ENCODE results near the gene SLC2A14.
"Not testable (repeated sequence)": the region's sequence is repeated elsewhere in the genome, so short reads cannot be mapped to it uniquely, and the experiment has no call there.

Gene SLC2A14

DNA sequence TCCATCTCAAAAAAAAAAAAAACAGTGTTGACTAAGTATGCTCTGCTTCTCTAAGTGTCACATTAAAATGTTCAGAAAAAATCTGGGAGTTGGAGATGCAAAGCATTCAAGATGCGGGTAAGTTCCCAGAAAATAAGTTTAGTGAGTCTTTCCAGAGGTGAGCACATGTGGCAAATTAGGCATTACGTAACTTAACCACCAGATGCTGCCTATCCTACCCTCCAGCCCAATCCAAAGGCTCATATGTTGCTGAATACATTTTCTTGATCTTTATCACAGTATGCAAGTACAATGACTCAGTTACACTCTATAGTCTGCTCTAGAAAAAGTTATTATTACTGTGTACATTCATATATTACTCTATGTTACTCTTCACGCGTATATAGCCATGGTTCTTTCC is 3.6 kb downstream of the SLC2A14 start:
- DNase-seq (ENCODE audit: low spot score) = no peak

DNA sequence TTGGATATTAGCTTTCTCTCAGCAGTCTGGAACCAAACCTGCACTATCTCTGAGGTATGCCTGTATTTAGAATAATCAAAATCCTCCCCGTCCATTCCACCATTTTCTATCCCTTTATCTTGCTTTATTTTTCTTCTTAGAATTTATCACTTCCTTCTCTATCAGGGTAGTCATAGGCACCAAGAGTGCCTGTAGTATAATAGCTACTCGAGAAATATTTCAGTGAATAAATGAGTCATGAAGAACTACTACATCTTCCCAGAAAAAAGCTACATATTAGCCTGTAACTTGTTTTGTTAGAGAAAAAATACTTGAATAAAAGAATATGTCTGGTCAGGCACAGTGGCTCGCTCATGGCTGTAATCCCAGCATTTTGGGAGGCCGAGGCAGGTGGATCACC is 4.3 kb downstream of the SLC2A14 start:
- no peak for DNase-seq (ENCODE audit: low spot score)

DNA sequence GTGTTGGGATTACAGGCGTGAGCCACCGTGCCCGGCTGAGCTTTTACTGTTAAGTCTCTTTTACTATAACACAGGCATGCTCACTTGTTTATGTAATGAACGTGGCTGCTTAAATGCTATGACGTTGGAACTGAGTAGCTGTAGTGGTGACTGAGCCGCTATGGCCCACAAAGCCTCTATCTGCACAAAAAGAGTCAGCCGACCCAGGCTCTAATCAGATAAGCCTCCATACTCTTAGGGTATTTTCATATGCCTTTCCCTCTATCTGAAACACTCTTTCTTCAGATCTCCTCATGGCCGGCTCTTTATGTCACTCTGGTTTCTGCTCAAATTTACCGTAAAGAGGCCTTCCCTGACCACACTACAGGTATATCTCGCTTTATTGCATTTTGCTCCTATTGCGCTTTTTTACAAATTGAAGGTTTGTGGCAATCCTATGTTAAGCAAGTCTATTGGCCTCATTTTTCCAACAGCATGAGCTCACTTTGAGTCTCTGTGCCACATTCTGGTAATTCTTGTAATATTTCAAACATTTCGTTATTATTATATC is 8.0 kb downstream of the SLC2A14 start:
- no peak for DNase-seq (ENCODE audit: low spot score)

DNA sequence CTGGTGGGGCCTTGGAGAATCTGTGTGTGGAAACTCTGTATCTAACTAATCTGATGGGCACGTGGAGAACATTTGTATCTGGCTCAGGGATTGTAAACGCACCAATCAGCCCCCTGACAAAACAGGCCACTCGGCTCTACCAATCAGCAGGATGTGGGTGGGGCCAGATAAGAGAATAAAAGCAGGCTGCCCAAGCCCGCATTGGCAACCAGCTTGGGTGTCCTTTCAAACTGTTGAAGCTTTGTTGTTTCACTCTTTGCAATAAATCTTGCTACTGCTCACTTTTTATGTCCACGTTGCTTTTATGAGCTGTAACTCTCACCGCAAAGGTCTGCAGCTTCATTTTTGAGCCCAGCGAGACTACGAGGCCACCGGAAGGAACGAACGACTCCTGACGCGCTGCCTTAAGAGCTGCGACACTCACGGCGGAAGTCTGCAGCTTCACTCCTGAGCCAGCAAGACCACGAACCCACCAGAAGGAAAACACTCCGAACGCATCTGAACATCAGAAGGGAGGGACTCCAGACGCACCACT is 9.8 kb downstream of the SLC2A14 start:
- not testable (repeated sequence) for DNase-seq (ENCODE audit: low spot score)

DNA sequence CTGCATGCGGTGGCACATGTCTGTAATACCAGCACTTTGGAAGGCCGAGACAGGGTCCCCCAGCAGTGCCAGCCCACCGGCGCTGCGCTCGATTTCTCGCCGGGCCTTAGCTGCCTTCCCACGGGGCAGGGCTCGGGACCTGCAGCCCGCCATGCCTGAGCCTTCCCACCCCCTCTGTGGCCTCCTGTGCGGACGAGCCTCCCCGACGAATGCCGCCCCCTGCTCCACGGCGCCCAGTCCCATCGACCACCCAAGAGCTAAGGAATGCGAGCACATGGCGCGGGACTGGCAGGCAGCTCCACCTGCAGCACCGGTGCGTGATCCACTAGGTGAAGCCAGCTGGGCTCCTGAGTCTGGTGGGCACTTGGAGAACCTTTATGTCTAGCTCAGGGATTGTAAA is 10.4 kb downstream of the SLC2A14 start:
- not testable (repeated sequence) for DNase-seq (ENCODE audit: low spot score)

DNA sequence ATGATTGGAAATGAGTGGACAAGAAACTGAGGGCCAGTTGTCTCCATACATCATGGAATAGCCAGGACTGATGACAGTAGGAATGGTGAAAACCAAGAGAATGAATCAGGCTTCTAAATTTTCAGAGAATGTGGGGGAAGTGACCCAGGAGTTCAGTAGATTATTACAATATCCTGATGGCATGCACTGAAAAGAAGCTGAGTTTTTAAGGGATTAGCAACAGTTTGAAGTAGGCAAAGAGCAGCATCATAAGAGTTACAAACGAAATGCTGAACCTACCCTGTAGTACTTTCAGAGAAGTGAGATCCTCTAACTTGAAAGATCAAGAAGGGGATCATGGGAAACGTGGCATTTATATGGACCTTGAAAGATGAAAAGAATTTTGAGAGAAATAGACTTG is 13.2 kb downstream of the SLC2A14 start:
- no peak for DNase-seq (ENCODE audit: low spot score)

DNA sequence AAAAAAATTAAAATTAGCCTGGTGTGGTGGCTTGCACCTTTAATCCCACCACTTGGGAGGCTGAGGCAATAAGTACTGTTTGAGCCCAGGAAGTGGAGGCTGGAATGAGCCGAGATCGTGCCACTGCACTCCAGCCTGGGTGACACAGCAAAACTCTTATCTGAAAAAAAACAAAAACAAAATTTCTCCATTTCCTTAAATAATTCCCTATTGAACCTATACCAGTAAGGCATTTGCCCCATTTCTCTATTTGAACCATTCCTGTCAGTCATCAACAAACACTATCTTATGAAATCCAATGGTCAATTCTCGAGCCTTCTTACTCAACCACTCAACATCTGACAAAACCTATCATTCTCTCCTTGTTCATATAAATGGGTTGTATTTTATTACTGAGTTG is 14.7 kb downstream of the SLC2A14 start:
- DNase-seq (ENCODE audit: low spot score) = no peak

DNA sequence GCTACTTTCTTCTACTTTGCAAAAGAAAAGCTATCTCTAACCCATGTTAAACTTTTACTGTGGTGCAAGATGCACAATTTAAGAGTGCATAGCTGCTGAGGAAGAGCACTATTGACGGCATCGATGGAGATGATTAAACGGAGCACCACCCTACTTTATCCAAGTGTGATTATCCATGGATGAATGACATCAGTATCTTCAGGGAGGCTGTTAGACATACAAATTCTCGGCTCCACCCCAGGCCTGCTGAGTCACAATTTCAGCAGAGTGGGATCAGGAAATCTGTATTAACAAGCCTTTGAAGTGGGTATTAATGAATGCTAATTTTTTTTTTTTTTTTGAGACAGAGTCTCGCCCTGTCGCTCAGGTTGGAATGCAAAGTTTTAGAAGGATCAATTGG is 16.2 kb downstream of the SLC2A14 start:
- DNase-seq (ENCODE audit: low spot score) = no peak

DNA sequence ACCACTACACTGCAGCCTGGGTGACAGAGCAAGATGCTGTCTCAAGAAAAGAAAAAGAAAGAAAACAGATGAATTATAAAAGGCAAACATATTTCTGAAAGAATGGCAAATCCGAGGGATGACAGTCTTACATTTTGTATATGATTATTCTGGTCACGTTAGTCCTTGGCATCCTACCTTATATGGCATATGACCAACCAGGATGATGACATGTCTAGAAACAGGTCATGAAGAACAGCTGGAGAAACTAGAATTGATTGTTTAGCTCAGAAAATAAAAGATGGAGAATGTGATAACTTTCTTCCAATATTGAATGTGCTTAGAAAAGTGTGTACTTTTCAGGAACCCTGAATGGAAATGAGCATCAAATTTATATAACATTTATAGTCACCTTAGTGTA is 19.2 kb downstream of the SLC2A14 start:
- DNase-seq (ENCODE audit: low spot score) = no peak

DNA sequence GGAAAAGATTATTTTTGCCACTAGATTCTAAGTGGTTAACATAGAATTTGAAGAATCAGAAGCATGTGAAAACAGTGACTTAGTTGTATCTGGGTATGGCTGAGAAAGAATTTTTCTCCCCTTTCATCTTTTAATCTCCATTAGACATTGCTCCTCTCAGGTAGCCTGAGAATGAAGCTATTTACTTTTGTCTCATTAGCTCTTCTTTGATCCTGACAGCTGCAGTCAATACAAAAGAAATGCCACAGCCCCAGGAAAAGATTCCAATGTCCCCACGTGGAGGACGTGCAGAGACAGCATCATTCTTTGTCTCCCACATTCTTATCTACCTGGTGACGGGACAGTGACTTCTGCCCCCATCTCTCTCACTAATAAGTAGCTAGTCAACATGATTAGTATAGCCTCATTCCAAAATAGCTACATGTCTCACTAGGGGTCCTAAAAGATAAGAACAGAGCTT is 21.1 kb downstream of the SLC2A14 start:
- DNase-seq (ENCODE audit: low spot score) = not testable (repeated sequence)

DNA sequence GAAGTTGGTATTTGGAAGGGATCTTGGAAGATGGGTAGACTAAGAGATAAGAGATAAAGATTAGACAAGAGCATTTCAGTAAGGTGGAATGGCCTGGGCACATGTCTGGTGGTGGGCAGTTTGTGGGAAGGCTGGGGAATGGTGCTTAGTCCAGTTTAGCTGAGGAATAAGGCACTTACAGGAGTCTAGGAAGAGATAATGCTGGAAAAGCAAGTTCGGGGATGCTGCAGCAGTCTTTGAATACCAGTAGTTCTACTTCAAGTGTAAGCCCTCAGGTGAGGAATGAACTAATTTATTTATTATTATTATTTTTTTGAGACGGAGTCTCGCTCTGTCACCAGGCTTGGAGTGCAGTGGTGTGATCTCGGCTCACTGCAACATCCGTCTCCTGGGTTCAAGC is 22.6 kb downstream of the SLC2A14 start:
- not testable (repeated sequence) for DNase-seq (ENCODE audit: low spot score)

DNA sequence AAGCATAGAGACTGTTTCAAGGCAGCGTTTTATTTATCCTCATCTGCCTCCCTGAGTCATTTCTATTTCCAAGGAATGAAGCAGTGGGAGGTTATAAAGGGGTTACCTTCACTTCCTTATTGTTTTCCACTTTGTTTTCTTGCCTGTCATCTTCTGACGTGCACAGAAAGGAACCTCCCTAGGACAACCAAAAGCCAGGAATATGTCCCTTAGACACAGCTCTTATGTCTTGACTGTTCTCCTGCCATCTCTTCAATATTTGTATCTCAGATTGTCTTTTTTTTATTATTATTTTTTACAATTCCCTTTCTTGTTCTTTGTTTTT is 24.7 kb downstream of the SLC2A14 start:
- not testable (repeated sequence) for DNase-seq (ENCODE audit: low spot score)

DNA sequence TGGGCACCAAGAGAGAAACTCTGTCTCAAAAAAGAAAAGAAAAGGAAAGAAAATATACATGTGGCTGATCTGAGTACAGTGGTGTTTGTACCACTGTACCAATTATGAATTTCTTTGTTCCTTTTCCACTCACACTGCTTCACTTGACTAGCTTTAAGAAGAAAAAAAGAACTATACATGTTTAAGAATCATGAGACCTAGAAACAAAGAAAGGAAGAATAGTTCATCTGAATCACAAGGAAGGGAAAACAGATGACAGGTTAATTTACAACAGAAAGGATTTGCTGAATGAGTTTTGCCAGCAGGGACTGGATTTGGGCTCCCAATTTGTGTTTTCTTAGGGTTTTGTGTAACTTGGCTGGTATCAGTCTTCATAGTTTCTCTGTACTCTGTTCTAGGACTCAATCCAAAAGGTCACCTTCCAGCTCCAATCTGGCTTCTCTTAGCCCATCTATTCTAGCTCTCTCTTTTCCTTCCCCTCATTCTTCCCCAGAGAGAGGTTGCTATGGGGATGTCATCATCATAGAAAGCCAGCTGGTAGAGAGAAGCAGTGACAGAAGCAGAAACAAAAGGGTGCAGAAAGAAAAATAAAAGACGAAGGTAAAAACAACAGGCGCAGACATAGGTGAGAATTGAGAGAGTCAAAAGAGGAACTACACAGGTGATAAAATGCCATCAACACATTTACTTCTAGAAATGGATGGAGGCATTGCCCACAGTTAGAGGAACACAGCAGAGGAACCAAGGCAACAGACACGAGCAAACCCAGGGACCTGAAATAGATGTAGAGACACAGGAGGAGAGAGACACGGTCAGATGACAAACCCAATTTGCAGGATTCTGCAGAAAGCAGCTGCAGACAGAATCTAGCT is 25.3 kb downstream of the SLC2A14 start:
- DNase-seq (ENCODE audit: low spot score) = not testable (repeated sequence)

DNA sequence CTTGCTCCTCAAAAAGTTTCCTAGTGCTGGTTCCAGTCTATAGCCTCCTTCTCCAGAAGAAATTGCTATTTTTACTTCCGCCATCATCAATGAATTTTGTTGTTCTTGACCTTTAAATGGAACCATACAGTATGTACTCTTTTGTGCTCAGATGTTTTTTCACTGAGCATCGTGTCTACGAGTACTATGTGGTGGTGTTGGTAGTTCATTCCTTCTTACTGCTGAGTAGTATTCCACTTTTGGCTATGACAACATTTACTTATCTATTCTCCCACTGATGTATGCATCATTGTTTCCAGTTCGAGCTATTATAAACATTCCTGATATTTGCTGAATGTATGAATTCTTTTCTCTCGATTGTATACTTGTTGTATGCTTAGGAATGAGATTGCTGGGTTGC is 28.6 kb downstream of the SLC2A14 start:
- DNase-seq (ENCODE audit: low spot score) = no peak

DNA sequence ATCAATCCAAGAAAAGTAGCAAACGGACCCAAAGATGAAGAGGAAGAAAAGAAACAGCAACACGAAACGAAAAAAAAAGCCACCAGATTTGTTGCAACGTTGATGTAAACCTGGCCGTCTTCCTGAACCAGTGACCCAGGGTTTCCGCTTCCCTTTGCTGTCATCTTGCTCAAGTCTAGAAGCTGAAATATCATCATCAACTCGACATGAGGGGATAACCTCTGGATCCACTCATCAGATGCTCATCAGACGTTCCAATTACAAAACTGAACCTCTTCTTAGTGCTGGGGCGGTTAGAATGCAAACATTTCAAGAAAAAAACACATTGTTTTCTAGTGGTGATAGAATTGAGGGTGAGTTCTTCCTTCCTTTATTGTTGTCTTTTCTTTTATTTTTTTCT is 29.1 kb downstream of the SLC2A14 start:
- DNase-seq (ENCODE audit: low spot score) = not testable (repeated sequence)

DNA sequence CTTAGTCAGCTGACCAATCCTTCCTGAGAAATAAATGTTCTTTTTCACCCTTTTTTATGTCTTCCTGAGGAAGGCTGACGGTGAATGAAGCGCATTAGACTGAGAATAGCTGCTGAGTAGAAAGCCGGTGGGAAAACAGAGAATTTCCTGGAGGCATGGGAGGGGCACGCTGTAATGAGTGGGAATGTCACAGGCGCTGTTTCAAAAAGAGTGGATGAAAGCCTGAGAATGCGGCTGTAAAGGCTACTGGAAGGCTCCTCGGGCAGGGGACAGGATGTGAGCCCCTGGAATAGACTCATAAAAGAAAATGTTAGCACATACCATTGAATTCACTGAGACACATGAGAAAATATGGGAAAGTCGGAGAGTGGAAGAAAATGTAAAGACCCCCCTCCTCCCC is 29.6 kb downstream of the SLC2A14 start:
- not testable (repeated sequence) for DNase-seq (ENCODE audit: low spot score)

DNA sequence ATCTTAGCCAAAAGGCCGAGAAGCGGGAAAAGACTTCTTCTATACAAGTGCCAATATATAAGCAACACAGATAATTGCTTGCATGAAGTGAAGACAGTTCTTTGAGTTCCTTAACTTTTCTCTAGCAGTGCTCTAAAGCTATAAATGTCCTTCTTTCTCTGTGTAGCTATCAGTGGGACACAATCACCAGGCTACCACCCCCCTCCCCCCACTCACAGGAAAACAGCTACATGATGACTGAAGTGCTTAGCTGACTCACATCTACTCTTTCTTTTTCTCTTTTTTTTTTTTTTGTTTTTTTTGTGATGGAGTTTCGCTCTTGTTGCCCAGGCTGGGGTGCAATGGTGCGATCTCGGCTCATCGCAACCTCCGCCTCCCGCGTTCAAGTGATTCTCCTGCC is 30.3 kb downstream of the SLC2A14 start:
- not testable (repeated sequence) for DNase-seq (ENCODE audit: low spot score)

DNA sequence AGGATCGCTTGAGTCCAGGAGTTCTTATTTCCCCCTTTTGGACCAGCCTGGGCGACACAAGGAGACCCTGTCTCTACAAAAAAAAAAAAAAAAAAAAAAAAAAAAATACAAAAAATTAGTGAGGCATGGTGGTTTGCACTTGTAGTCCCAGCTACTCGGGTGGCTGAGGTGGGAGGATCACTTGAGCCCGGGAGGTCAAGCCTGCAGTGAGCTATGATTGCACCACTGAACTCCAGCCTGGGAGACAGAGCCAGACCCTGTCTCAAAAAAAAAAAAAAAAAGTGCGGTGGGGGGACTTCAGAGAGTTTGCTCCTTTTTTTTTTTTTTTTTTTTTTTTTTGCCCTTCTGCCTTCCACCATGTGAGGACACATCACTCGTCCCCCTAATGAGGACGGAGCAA is 32.9 kb downstream of the SLC2A14 start:
- not testable (repeated sequence) for DNase-seq (ENCODE audit: low spot score)

DNA sequence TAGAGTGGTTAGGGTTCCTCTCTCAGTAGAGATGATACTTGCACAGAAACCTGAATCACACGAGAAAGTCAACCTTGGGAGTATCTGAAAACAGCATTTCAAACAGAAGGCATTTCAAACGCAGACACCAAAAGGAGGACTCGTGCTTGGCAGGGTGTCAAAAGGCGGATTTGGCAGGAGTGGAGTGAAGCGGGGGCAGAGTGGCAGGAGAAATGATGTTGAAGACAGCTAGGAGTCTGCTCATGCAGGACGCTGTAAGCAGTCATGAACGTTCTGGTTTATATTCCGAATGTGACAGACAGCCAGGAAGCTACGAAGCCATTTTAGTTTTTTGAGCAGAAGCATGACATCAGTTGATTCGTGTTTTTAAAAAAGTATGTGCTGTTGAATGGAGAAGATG is 33.5 kb downstream of the SLC2A14 start:
- not testable (repeated sequence) for DNase-seq (ENCODE audit: low spot score)

DNA sequence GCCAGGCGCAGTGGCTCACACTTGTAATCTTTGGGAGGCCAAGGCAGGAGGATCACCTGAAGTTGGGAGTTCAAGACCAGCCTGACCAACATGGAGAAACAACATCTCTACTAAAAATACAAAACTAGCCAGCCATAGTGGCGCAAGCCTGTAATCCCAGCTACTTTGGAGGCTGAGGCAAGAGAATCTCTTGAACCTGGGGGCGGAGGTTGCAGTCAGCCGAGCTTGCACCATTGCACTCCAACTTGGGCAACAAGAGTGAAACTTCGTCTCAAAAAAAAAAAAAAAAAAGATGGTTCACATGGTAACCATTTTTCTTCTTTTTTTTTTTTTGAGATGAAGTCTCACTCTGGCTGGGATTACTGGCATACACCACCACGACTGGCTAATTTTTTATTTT is 35.3 kb downstream of the SLC2A14 start:
- no peak for DNase-seq (ENCODE audit: low spot score)

DNA sequence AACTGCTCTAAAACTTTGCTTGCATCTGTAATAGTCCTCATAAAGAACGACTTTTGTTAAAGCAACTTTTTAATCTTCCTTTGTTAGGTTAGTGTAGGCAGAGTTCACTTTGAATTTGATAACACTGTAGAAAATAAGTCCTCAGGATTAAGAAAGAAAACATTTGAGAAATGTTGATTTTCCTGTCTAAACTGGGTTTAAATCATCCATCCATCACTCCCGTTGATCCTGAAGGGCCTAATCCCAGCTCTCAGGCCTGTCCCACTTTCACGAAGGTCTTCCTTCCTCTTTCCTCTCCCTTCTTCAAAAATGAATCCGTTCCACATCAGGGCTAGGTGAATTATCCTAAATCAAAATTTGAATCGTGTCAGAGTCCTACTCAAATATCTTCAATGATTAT is 36.9 kb downstream of the SLC2A14 start:
- DNase-seq (ENCODE audit: low spot score) = no peak

DNA sequence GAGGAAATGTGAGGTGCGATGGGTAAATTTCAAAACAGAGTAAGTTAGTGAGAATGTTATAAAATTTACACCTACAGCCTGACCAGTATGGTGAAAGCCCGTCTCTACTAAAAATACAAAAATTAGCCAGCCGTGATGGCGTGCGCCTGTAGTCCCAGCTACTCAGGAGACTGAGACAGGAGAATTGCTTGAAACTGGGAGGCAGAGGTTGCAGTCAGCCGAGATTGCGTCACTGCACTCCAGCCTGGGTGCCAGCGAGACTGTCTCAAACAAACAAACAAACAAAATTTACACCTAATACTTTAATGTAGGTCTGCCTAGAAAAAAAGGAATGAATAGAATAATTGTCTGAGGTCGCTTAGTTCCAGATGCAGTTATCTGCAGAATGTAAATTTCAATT is 37.6 kb downstream of the SLC2A14 start:
- DNase-seq (ENCODE audit: low spot score) = no peak

DNA sequence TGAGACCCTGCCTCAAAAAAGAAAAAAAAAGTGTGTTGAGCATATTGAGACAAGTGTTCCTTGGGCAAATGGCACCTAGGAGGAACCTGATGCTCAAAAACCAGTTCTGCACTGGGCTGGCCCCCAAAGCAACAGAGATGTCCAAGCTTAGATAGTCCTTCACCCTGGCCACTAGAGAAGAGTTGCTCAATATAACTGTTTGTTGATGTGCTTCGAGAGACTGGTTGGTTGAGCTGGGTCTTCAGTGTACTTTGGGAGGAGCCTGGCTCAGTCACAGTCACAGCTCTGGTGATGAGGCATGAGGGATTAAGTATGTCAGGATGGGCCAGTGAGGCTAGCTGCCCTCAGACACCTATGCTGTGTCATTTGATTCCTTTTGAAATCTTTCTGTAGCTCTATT is 38.0 kb downstream of the SLC2A14 start:
- no peak for DNase-seq (ENCODE audit: low spot score)

DNA sequence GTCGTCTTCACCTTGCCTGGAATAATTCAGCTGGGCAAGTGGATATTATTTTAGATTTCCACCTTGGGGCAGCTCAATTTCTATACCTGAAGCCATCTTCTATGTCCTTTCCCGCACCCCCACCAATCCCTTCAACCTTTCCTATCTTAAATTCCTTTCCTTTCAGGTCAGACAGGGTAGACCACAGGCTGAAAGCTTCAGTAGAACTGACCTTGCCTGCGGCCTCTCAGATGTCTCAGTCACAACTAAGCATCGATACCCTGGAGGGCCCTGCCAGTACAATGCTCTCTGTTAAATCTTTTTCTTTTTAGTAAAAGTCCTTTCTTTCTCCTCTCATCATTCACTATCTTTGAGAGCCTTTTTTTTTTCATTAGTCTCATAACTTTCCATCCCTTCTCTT is 38.9 kb downstream of the SLC2A14 start:
- DNase-seq (ENCODE audit: low spot score) = no peak
